HCT116 (cell line): ENCODE measurements around the gene CDC42EP3. TPM values are rescaled to one million over a fixed set of nuclear protein-coding genes. Genes with fewer than 3 reads are reported as not detected.

Experiments
- ATAC-seq: fragments of 200-7000 bp; cut with Tn5 transposase; 2 replicates; pipeline ENCODE4 v1.9.1; 2020; ENCODE audit warnings: mild to moderate bottlenecking, moderate library complexity
- BruUV-seq: library from RNA; stranded (reverse); fragments of 400-500 nt; replicated peaks from 2 replicates; lab custom pipeline; 2021; lab: Mats Ljungman, UMichigan
- CTCF ChIA-PET: fragments of 300-600 bp; sonication (Branson Sonifier 250); formaldehyde crosslinking; loops from one replicate; lab custom pipeline; 2021; ENCODE audit warnings: antibody characterized with exemption; lab: Charles Lee
- POLR2A ChIA-PET: fragments of 300-600, 350-600 bp; sonication (Branson Sonifier 250); formaldehyde crosslinking; loops from one replicate; lab custom pipeline; 2021; ENCODE audit warnings: antibody characterized with exemption; lab: Charles Lee
- RAD21 ChIA-PET, 2 experiments: fragments of 300-600 bp; sonication (Branson Sonifier 250); formaldehyde crosslinking; loops; one replicate each; lab custom pipeline; 2023; ENCODE audit warnings: low total read pairs in 2 of 2; ENCODE audit not compliant: uncharacterized antibody in 2 of 2, unreplicated experiment in 2 of 2, low non-redundant PET in 1 of 2; lab: Charles Lee
- DNase-seq: peaks from one replicate; pipeline ENCODE4 v3.0.0-alpha.2; 2010; ENCODE audit warnings: low read depth, low spot score
- H2AFZ ChIP-seq: fragments of 200-600 bp; shearing (Covaris generic), sonication (generic); 2 replicates; pipeline ENCODE4 v1.6.1; 2017; ENCODE audit warnings: low read depth, mixed run types, mixed read lengths, antibody characterized with exemption, low read length; ENCODE audit not compliant: poor library complexity, severe bottlenecking
- H3K27ac ChIP-seq: 2 replicates; pipeline ENCODE4 v1.5.1; 2012; ENCODE audit warnings: low read depth, low read length
- H3K27me3 ChIP-seq: fragments of 200-600 bp; sonication (generic); 2 replicates; pipeline ENCODE4 v1.6.1; 2016; ENCODE audit warnings: mixed run types, low read length, mixed read lengths; ENCODE audit not compliant: insufficient read depth
- H3K36me3 ChIP-seq, 2 experiments: fragments of 200-500 bp in 1 of 2; fragments of 200-600 bp in 1 of 2; sonication (Bioruptor generic) in 1 of 2; sonication (generic) in 1 of 2; 2 replicates each; pipeline versions ENCODE4 v1.5.1 to v1.6.1; 2014 to 2016; ENCODE audit warnings: low read length in 2 of 2, inconsistent platforms in 1 of 2, mixed read lengths in 1 of 2, mixed run types in 1 of 2; ENCODE audit not compliant: insufficient read depth in 2 of 2, control insufficient read depth in 1 of 2
- H3K4me1 ChIP-seq, 2 experiments: fragments of 200-600 bp in 1 of 2; sonication (generic) in 1 of 2; 2 replicates each; pipeline versions ENCODE4 v1.5.1 to v1.6.1; 2012 to 2017; ENCODE audit warnings: low read length in 2 of 2, inconsistent platforms in 1 of 2, mild to moderate bottlenecking in 1 of 2, mixed read lengths in 1 of 2, mixed run types in 1 of 2, moderate library complexity in 1 of 2; ENCODE audit not compliant: insufficient read depth in 2 of 2, control insufficient read depth in 1 of 2
- H3K4me2 ChIP-seq: fragments of 200-600 bp; sonication (generic); 2 replicates; pipeline ENCODE4 v1.6.1; 2017; ENCODE audit warnings: mixed run types, low read length, mixed read lengths
- H3K4me3 ChIP-seq, 2 experiments: fragments of 200-600 bp in 1 of 2; sonication (generic) in 1 of 2; replicated peaks in 1 of 2; 2 replicates each; pipeline ENCODE4 v1.5.1; 2011 to 2016; ENCODE audit warnings: low read length in 2 of 2, control low read depth in 1 of 2, low read depth in 1 of 2, mild to moderate bottlenecking in 1 of 2, mixed read lengths in 1 of 2, mixed run types in 1 of 2
- H3K79me2 ChIP-seq: fragments of 200-600 bp; sonication (generic); 2 replicates; pipeline ENCODE4 v1.6.1; 2017; ENCODE audit warnings: mild to moderate bottlenecking, mixed run types, low read length, moderate library complexity, mixed read lengths; ENCODE audit not compliant: insufficient read depth
- H3K9ac ChIP-seq: fragments of 200-600 bp; sonication (generic); 2 replicates; pipeline ENCODE4 v1.6.1; 2016; ENCODE audit warnings: low read length, mixed read lengths
- H3K9me2 ChIP-seq: fragments of 200-600 bp; sonication (generic), shearing (Covaris generic); 2 replicates; pipeline ENCODE4 v1.6.1; 2017; ENCODE audit warnings: mixed run types, mild to moderate bottlenecking, moderate library complexity; ENCODE audit not compliant: insufficient read depth
- H3K9me3 ChIP-seq, 2 experiments: fragments of 200-500 bp in 1 of 2; fragments of 200-600 bp in 1 of 2; sonication (Bioruptor generic) in 1 of 2; sonication (generic) in 1 of 2; 2 replicates each; pipeline ENCODE4 v1.6.1; 2014 to 2017; ENCODE audit warnings: low read length in 2 of 2, mixed read lengths in 2 of 2, inconsistent platforms in 1 of 2, low read depth in 1 of 2, mild to moderate bottlenecking in 1 of 2, mixed run types in 1 of 2, moderate library complexity in 1 of 2; ENCODE audit not compliant: control insufficient read depth in 1 of 2, insufficient read depth in 1 of 2
- H4K20me1 ChIP-seq: fragments of 200-600 bp; sonication (generic), shearing (Covaris generic); 2 replicates; pipeline ENCODE4 v1.6.1; 2017; ENCODE audit warnings: mixed run types, mild to moderate bottlenecking, moderate library complexity; ENCODE audit not compliant: insufficient read depth
- CEBPB ChIP-seq: IDR thresholded peaks from 2 replicates; pipeline ENCODE4 v1.6.1; 2012; ENCODE audit warnings: low read depth
- EZH2phosphoT487 ChIP-seq: fragments of 200-600 bp; IDR thresholded peaks from 2 replicates; pipeline ENCODE4 v1.6.1; 2018; ENCODE audit warnings: antibody characterized with exemption, borderline replicate concordance
- FOSL1 ChIP-seq: IDR thresholded peaks from 2 replicates; pipeline ENCODE4 v1.6.1; 2012; ENCODE audit warnings: low read depth
- POLR2A ChIP-seq: IDR thresholded peaks from 2 replicates; pipeline ENCODE4 v1.7.0; 2011; ENCODE audit warnings: borderline replicate concordance; ENCODE audit not compliant: insufficient read depth, insufficient read length; ENCODE audit errors: extremely low read depth
- SP1 ChIP-seq: IDR thresholded peaks from 2 replicates; pipeline ENCODE4 v1.6.1; 2012; ENCODE audit warnings: low read depth
- SRF ChIP-seq: IDR thresholded peaks from 2 replicates; pipeline ENCODE4 v1.6.1; 2012; ENCODE audit warnings: low read depth
- TCF7L2 ChIP-seq: IDR thresholded peaks from 2 replicates; pipeline ENCODE4 v1.7.0; 2011; ENCODE audit warnings: borderline replicate concordance, inconsistent platforms; ENCODE audit not compliant: insufficient read depth, insufficient read length; ENCODE audit errors: extremely low read depth
- YY1 ChIP-seq: IDR thresholded peaks from 2 replicates; pipeline ENCODE4 v1.6.1; 2011; ENCODE audit warnings: low read length, low read depth, moderate library complexity, mild to moderate bottlenecking; ENCODE audit not compliant: insufficient replicate concordance; ENCODE audit errors: extremely low read depth
- intact Hi-C: fragments of 100-400 bp; cut with micrococcal nuclease; formaldehyde crosslinking; loops from 2 replicates; pipeline ENCODE4 v1.10.0; 2022
- total RNA-seq: library from RNA; stranded (reverse); gene quantifications from one replicate; pipeline ENCODE4 v1.2.1, GENCODE V29; 2021; ENCODE audit not compliant: unreplicated experiment
- TF ChIP-seq, protein P1 (sequence below): IDR thresholded peaks from 2 replicates; pipeline ENCODE4 v1.6.1; 2011; ENCODE audit warnings: mild to moderate bottlenecking, low read length, moderate library complexity; ENCODE audit not compliant: insufficient replicate concordance; ENCODE audit errors: extremely low read depth

Gene CDC42EP3
- total RNA-seq, 1 experiment from 2014 or later = 38.2 TPM

- H3K27ac ChIP-seq = no peak overlapping the region
These were observed 46.3 kb downstream of the CDC42EP3 start for GRCh38 chr2:37625156-37625555.

More at GRCh38 chr2:37625156-37625555, 46.3 kb downstream of the CDC42EP3 start:
- Histone ChIP-seq H3K4me2 (no peak overlapping the region), H3K9me3 (no peaks in the 10 kb centered on the region), H3K4me3 (no peak overlapping the region), H3K36me3 (no peaks in the 10 kb centered on the region), H3K27me3 (no peaks in the 10 kb centered on the region), H3K9me2 (no peaks in the 10 kb centered on the region), H4K20me1 (no peaks in the 10 kb centered on the region), H3K9ac (no peak overlapping the region), H3K4me1 (peaks cover 0 to 8% of the 10 kb centered on the region in 2 experiments; a peak in 2 of 4 replicates), H3K79me2 (no peaks in the 10 kb centered on the region), H2AFZ (no peak overlapping the region)
- BruUV-seq = no TSS peak
- intact Hi-C loops = no loop called here
- no peak for TF ChIP-seq EZH2phosphoT487
- no peak for TF ChIP-seq FOSL1
- TF ChIP-seq TCF7L2 = no peak
- no peak for TF ChIP-seq YY1
- no peak for TF ChIP-seq CEBPB
- TF ChIP-seq, protein P1, sequence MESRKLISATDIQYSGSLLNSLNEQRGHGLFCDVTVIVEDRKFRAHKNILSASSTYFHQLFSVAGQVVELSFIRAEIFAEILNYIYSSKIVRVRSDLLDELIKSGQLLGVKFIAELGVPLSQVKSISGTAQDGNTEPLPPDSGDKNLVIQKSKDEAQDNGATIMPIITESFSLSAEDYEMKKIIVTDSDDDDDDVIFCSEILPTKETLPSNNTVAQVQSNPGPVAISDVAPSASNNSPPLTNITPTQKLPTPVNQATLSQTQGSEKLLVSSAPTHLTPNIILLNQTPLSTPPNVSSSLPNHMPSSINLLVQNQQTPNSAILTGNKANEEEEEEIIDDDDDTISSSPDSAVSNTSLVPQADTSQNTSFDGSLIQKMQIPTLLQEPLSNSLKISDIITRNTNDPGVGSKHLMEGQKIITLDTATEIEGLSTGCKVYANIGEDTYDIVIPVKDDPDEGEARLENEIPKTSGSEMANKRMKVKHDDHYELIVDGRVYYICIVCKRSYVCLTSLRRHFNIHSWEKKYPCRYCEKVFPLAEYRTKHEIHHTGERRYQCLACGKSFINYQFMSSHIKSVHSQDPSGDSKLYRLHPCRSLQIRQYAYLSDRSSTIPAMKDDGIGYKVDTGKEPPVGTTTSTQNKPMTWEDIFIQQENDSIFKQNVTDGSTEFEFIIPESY = no peak
- TF ChIP-seq SRF = no peak
- no peak for TF ChIP-seq POLR2A
- no peak for TF ChIP-seq SP1
- ATAC-seq = no peak
- CTCF ChIA-PET = no interaction called here
- DNase-seq = no peak
- RAD21 ChIA-PET = no interaction called here
- POLR2A ChIA-PET = no interaction called here
